Fibroblast of lung (primary cell): Measurements from ENCODE around the gene KLHL3. TPM values are rescaled to one million over a fixed set of nuclear protein-coding genes. Genes with fewer than 3 reads are reported as not detected.

Source experiments
- DNase-seq, 2 donors: peaks; one replicate each; pipeline versions ENCODE4 v3.0.0 to v3.0.0-alpha.2; 2010; ENCODE audit warnings: low read depth in 2 of 2
- H2AFZ ChIP-seq: 2 replicates; pipeline ENCODE4 v1.5.1; 2012; ENCODE audit warnings: low read length, control low read depth, inconsistent platforms
- H3K27ac ChIP-seq: 2 replicates; pipeline ENCODE4 v1.5.1; 2011; ENCODE audit warnings: low read length, control low read depth; ENCODE audit not compliant: insufficient read depth
- H3K27me3 ChIP-seq: 2 replicates; pipeline ENCODE4 v1.5.1; 2011; ENCODE audit warnings: mild to moderate bottlenecking, low read length; ENCODE audit not compliant: control insufficient read depth, insufficient read depth
- H3K36me3 ChIP-seq: 2 replicates; pipeline ENCODE4 v1.5.1; 2011; ENCODE audit warnings: low read length; ENCODE audit not compliant: control insufficient read depth, insufficient read depth
- H3K4me1 ChIP-seq: 2 replicates; pipeline ENCODE4 v1.5.1; 2011; ENCODE audit warnings: low read length; ENCODE audit not compliant: control insufficient read depth, insufficient read depth; ENCODE audit errors: extremely low read depth
- H3K4me2 ChIP-seq: 2 replicates; pipeline ENCODE4 v1.5.1; 2011; ENCODE audit warnings: low read length, control low read depth; ENCODE audit not compliant: insufficient read depth; ENCODE audit errors: extremely low read depth
- H3K4me3 ChIP-seq, 4 experiments: fragments of 200-600 bp in 1 of 4; sonication (generic) in 1 of 4; replicated peaks in 1 of 4; 2 replicates each; pipeline ENCODE4 v1.5.1; 2011 to 2016; ENCODE audit warnings: low read length in 4 of 4, low read depth in 3 of 4, mild to moderate bottlenecking in 3 of 4, control low read depth in 2 of 4, inconsistent platforms in 1 of 4, mixed read lengths in 1 of 4; ENCODE audit not compliant: insufficient read depth in 1 of 4; ENCODE audit errors: control extremely low read depth in 1 of 4
- H3K79me2 ChIP-seq: 2 replicates; pipeline ENCODE4 v1.5.1; 2012; ENCODE audit warnings: mild to moderate bottlenecking, low read length, inconsistent platforms; ENCODE audit not compliant: control insufficient read depth, insufficient read depth
- H3K9ac ChIP-seq: 2 replicates; pipeline ENCODE4 v1.5.1; 2011; ENCODE audit warnings: mild to moderate bottlenecking, low read length, control low read depth; ENCODE audit not compliant: insufficient read depth
- H3K9me3 ChIP-seq: 2 replicates; pipeline ENCODE4 v1.5.1; 2012; ENCODE audit warnings: low read depth, low read length; ENCODE audit not compliant: control insufficient read depth, insufficient read depth
- H4K20me1 ChIP-seq: 2 replicates; pipeline ENCODE4 v1.5.1; 2011; ENCODE audit warnings: low read length; ENCODE audit not compliant: control insufficient read depth, insufficient read depth; ENCODE audit errors: extremely low read depth
- EZH2 ChIP-seq: IDR thresholded peaks from 2 replicates; pipeline ENCODE4 v1.5.1; 2012; ENCODE audit warnings: low read length, control low read depth, mild to moderate bottlenecking; ENCODE audit errors: missing control alignments
- polyA plus RNA-seq, 2 donors: library from polyadenylated mRNA; depleted of rRNA in 1 of 2; stranded (reverse) in 1 of 2; unstranded in 1 of 2; fragments of >200 nt; gene quantifications; 2 replicates each; pipeline ENCODE4 v1.2.1, GENCODE V29; 2011 to 2012; ENCODE audit warnings: missing spikeins in 1 of 2
- total RNA-seq: library from RNA; depleted of rRNA; stranded (reverse); fragments of >200 nt; gene quantifications from 2 replicates; pipeline ENCODE4 v1.2.1, GENCODE V29; 2014
- TF ChIP-seq, protein P1 (sequence below), 2 donors: IDR thresholded peaks in 1 of 2; conservative IDR thresholded peaks in 1 of 2; 1 replicate in 1 of 2; 2 replicates in 1 of 2; pipeline ENCODE4 v1.5.1; 2011 to 2012; ENCODE audit warnings: low read length in 2 of 2, control low read depth in 1 of 2, inconsistent platforms in 1 of 2, low read depth in 1 of 2, mild to moderate bottlenecking in 1 of 2

Gene KLHL3
- total and polyA plus RNA-seq, 2 donors (not counting 1 experiment from before 2014, with no cell fraction given), result 0.60 to 2.3 TPM

DNA sequence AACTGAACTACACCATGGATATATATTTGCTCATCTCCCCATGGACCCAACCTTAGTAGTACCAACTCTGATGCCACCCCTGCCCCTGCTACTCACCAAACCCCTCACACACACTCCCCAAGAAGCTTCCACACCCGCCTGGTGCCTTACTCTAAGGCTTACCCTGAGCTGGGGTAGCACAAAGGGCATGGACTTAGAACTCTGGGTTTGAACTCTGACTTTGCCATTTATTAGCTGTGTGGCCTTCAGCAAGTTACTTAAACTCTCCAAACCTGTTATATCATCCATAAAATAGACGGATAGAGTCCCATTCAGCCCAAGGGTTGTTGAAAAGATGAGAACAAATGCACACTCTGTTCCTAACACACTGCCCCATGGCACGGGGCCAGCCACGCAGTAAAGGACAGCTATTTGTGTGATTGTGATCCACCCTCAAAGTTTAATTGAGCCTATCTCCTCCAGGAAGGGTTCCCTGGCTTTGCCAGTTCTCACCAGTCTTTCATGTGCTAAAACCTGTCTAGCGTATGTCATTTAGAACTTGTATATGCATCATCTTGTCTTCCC is 111.0 kb downstream of the KLHL3 start:
- H4K20me1 ChIP-seq, result no peaks in the 10 kb centered on the region
- no peaks in the 10 kb centered on the region for H3K9me3 ChIP-seq
- no peaks in the 10 kb centered on the region for H3K79me2 ChIP-seq
- no peak for DNase-seq
- TF ChIP-seq, protein P1, sequence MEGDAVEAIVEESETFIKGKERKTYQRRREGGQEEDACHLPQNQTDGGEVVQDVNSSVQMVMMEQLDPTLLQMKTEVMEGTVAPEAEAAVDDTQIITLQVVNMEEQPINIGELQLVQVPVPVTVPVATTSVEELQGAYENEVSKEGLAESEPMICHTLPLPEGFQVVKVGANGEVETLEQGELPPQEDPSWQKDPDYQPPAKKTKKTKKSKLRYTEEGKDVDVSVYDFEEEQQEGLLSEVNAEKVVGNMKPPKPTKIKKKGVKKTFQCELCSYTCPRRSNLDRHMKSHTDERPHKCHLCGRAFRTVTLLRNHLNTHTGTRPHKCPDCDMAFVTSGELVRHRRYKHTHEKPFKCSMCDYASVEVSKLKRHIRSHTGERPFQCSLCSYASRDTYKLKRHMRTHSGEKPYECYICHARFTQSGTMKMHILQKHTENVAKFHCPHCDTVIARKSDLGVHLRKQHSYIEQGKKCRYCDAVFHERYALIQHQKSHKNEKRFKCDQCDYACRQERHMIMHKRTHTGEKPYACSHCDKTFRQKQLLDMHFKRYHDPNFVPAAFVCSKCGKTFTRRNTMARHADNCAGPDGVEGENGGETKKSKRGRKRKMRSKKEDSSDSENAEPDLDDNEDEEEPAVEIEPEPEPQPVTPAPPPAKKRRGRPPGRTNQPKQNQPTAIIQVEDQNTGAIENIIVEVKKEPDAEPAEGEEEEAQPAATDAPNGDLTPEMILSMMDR (conservative IDR thresholded peaks at IDR 0.05 in 1 of 2, IDR thresholded peaks at IDR 0.05 in 1 of 2; ENCODE audit: low read depth in 1 of 2, low read length in 2 of 2), result no peak
- no peak for TF ChIP-seq EZH2
- H3K4me2 ChIP-seq, result no peak overlapping the region
- H3K9ac ChIP-seq, result no peak overlapping the region
- H3K4me1 ChIP-seq, result no peaks in the 10 kb centered on the region
- H3K27ac ChIP-seq, result no peak overlapping the region
- H2AFZ ChIP-seq, result no peak overlapping the region
- no peaks in the 10 kb centered on the region for H3K36me3 ChIP-seq
- H3K4me3 ChIP-seq, result no peak overlapping the region
- no peaks in the 10 kb centered on the region for H3K27me3 ChIP-seq

DNA sequence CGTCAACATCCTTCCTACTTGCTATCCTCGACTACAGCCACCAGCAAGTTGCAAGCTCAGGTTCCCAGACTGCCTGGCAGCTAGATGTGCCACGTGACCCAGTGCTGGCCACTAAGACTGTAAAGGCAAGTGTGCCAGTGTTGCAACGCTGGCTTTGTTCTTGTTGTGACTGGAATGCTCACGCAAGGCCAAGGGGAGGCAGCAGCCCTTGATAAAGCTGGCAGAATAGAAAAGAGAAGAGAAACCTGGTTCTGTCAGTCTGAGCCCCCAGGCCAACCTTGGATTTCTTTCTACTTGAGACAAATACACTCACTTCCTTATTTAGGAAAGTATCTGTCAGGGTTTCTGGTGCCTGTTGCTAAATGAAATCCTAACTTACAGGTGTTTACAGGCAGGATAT is 113.0 kb downstream of the KLHL3 start:
- no peaks in the 10 kb centered on the region for H3K27me3 ChIP-seq
- no peak overlapping the region for H3K4me3 ChIP-seq
- H2AFZ ChIP-seq, result no peak overlapping the region
- H3K36me3 ChIP-seq, result no peaks in the 10 kb centered on the region
- no peaks in the 10 kb centered on the region for H4K20me1 ChIP-seq
- no peaks in the 10 kb centered on the region for H3K79me2 ChIP-seq
- H3K9ac ChIP-seq, result no peak overlapping the region
- DNase-seq, result peak in 1 of 2 donors; percentile 58
- TF ChIP-seq, protein P1 (conservative IDR thresholded peaks at IDR 0.05 in 1 of 2, IDR thresholded peaks at IDR 0.05 in 1 of 2; ENCODE audit: low read depth in 1 of 2, low read length in 2 of 2), result no peak
- TF ChIP-seq EZH2, result no peak
- no peak overlapping the region for H3K4me2 ChIP-seq
- H3K4me1 ChIP-seq, result peaks cover 2% of the 10 kb centered on the region
- no peaks in the 10 kb centered on the region for H3K9me3 ChIP-seq
- no peak overlapping the region for H3K27ac ChIP-seq

DNA sequence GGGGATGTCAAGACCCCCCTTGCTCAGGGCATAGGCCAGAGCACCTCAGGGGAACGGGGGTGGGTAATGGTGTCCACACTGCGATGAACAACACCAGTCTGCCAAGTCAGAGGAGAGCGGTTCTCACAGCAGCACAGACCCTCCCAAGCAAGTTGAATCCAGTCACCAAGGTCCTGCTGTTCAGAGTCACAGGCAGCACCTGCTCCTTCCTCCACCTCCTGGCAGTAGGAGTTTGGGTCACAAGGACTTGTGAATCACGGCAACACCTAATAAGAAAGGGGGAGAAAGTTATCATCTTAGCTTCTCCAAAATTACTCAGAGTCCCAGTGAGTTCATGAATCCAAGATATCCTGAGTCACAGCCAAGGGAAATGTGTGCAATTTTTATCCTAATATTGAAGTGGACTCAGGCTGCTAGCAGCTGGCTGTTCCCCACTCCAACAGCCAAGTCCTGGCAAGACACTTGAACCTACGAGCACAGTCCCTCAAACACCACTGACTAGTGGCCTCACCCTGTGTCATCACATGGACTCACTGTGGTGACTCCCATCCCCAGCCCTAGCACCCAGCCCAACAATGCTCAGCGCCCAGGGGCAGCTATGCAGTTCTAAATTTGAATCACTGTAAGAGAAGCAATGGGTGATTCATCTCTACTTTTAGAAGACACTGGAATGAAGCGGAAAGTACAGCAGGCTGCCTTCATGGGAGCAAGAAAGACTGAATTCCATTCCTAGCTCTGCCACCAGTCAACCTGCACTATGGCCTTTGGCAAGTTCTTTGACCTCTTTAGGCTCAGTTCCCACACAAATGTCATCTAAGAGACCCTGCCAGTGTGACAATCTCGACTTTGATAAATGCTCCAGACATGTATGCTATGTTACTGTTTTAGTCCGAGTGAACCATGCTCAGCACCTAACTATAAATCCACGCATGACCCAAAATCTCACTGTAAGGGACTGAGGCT is 113.7 kb downstream of the KLHL3 start:
- DNase-seq, result peak in 1 of 2 donors; percentile 82
- no peak overlapping the region for H3K27ac ChIP-seq
- H3K27me3 ChIP-seq, result no peaks in the 10 kb centered on the region
- H3K4me2 ChIP-seq, result no peak overlapping the region
- no peaks in the 10 kb centered on the region for H3K79me2 ChIP-seq
- H3K9ac ChIP-seq, result no peak overlapping the region
- peaks cover 2% of the 10 kb centered on the region for H3K4me1 ChIP-seq
- no peaks in the 10 kb centered on the region for H3K9me3 ChIP-seq
- H3K4me3 ChIP-seq, result no peak overlapping the region
- no peak overlapping the region for H2AFZ ChIP-seq
- H3K36me3 ChIP-seq, result no peaks in the 10 kb centered on the region
- TF ChIP-seq EZH2, result no peak
- TF ChIP-seq, protein P1 (conservative IDR thresholded peaks at IDR 0.05 in 1 of 2, IDR thresholded peaks at IDR 0.05 in 1 of 2; ENCODE audit: low read depth in 1 of 2, low read length in 2 of 2), result no peak
- no peaks in the 10 kb centered on the region for H4K20me1 ChIP-seq
